Gastrocnemius medialis (tissue), 4 donors: ENCODE data around the gene C1GALT1. TPM values are rescaled to one million over a fixed set of nuclear protein-coding genes. Genes with fewer than 3 reads are reported as not detected.
"Not testable (repeated sequence)": the region's sequence is repeated elsewhere in the genome, so short reads cannot be mapped to it uniquely, and the experiment has no call there.

Experiments
- ATAC-seq, 2 donors: fragments of 150-250 bp; one replicate each; pipeline ENCODE4 v1.9.1; 2016
- DNase-seq, 2 donors: peaks; one replicate each; pipeline ENCODE4 v3.0.0-alpha.2; 2019
- H3K27ac ChIP-seq, 4 donors: fragments of 200-600 bp; sonication (generic); 1 replicate in 1 of 4; 2 replicates in 3 of 4; pipeline ENCODE4 v1.5.1; 2016 to 2018; ENCODE audit warnings: mild to moderate bottlenecking in 2 of 4, moderate library complexity in 1 of 4
- H3K27me3 ChIP-seq, 3 donors: fragments of 200-600 bp; sonication (generic) in 2 of 3; 1 replicate in 1 of 3; 2 replicates in 2 of 3; pipeline versions ENCODE4 v1.5.1 to v1.6.0; 2016 to 2019; ENCODE audit warnings: mild to moderate bottlenecking in 1 of 3, moderate library complexity in 1 of 3
- H3K36me3 ChIP-seq, 2 donors: fragments of 200-600 bp; sonication (generic) in 1 of 2; one replicate each; pipeline ENCODE4 v1.5.1; 2017 to 2018
- H3K4me1 ChIP-seq, 2 donors: fragments of 200-600 bp; sonication (generic) in 1 of 2; one replicate each; pipeline ENCODE4 v1.5.1; 2016 to 2017; ENCODE audit warnings: mild to moderate bottlenecking in 2 of 2
- H3K4me3 ChIP-seq, 4 donors: fragments of 200-600 bp; sonication (generic) in 3 of 4; 1 replicate in 1 of 4; 2 replicates in 3 of 4; pipeline ENCODE4 v1.5.1; 2016 to 2019; ENCODE audit warnings: mild to moderate bottlenecking in 2 of 4
- H3K9me3 ChIP-seq, 3 donors: fragments of 200-600 bp; sonication (generic) in 2 of 3; 1 replicate in 1 of 3; 2 replicates in 2 of 3; pipeline ENCODE4 v1.5.1; 2016 to 2019
- CTCF ChIP-seq, 5 experiments: fragments of 450-650 bp in 3 of 5; fragments of 200-600 bp in 2 of 5; sonication (generic) in 2 of 5; IDR thresholded peaks in 4 of 5; conservative IDR thresholded peaks in 1 of 5; 1 replicate in 4 of 5; 2 replicates in 1 of 5; pipeline ENCODE4 v1.5.1; 2016 to 2019; ENCODE audit warnings: antibody characterized with exemption in 5 of 5, mild to moderate bottlenecking in 3 of 5, moderate library complexity in 3 of 5
- POLR2A ChIP-seq, 2 donors: fragments of 450-650 bp; IDR thresholded peaks; one replicate each; pipeline ENCODE4 v1.6.1; 2017; ENCODE audit warnings: antibody characterized with exemption in 2 of 2, mild to moderate bottlenecking in 2 of 2, moderate library complexity in 2 of 2
- in situ Hi-C, 4 donors: fragments of 200-750 bp; cut with MboI; loops; one replicate each; pipeline versions ENCODE4 v1.15.0 to v1.8.0; 2017; ENCODE audit warnings: low sequenced_read_pairs in 4 of 4
- intact Hi-C: fragments of 100-400 bp; cut with DNase I; formaldehyde crosslinking; loops from one replicate; pipeline ENCODE4 v1.15.1; 2023; ENCODE audit warnings: low total_unique reads
- total RNA-seq, 4 donors: library from RNA; depleted of rRNA; stranded (reverse); fragments of >200 nt; gene quantifications; one replicate each; pipeline versions ENCODE4 v1.1.0 to v1.2.3, GENCODE V29; 2016

C1GALT1 gene
- total RNA-seq, 4 donors from 2014 or later = 16.1 to 40.8 (median 27.5) TPM

GRCh38 chr7:7148798-7149481, 33.4 kb upstream of the C1GALT1 start:
- in situ Hi-C loops = no loop called here
- no peak for ATAC-seq

GRCh38 chr7:7151285-7151684, 31.1 kb upstream of the C1GALT1 start:
- Histone ChIP-seq H3K27ac (no peak overlapping the region), H3K4me1 (no peaks in the 10 kb centered on the region), H3K4me3 (no peak overlapping the region), H3K27me3 (no peaks in the 10 kb centered on the region), H3K9me3 (no peaks in the 10 kb centered on the region), H3K36me3 (no peaks in the 10 kb centered on the region)
- intact Hi-C loops = no loop called here
- in situ Hi-C loops = no loop called here
- ATAC-seq = no peak
- no peak for DNase-seq
- TF ChIP-seq CTCF (IDR thresholded peaks at IDR 0.05 in 4 of 5, conservative IDR thresholded peaks at IDR 0.05 in 1 of 5) (no peak), POLR2A (IDR thresholded peaks at IDR 0.05) (no peak)

More at GRCh38 chr7:7148798-7149481, 33.4 kb upstream of the C1GALT1 start:
- Histone ChIP-seq H3K27me3 (no peaks in the 10 kb centered on the region), H3K9me3 (no peaks in the 10 kb centered on the region), H3K4me3 (no peak overlapping the region), H3K4me1 (no peaks in the 10 kb centered on the region), H3K27ac (no peak overlapping the region), H3K36me3 (no peaks in the 10 kb centered on the region)
- no peak for TF ChIP-seq POLR2A (IDR thresholded peaks at IDR 0.05)
- TF ChIP-seq CTCF (IDR thresholded peaks at IDR 0.05 in 4 of 5, conservative IDR thresholded peaks at IDR 0.05 in 1 of 5) = no peak
- no peak for DNase-seq
- intact Hi-C loops = no loop called here

GRCh38 chr7:7151865-7152264, 30.5 kb upstream of the C1GALT1 start:
- no peaks in the 10 kb centered on the region for H3K27me3 ChIP-seq
- no peaks in the 10 kb centered on the region for H3K9me3 ChIP-seq
- H3K27ac ChIP-seq = no peak overlapping the region
- no peaks in the 10 kb centered on the region for H3K4me1 ChIP-seq
- H3K4me3 ChIP-seq = no peak overlapping the region
- H3K36me3 ChIP-seq = no peaks in the 10 kb centered on the region
- no peak for DNase-seq
- ATAC-seq = no peak
- in situ Hi-C loops = no loop called here
- intact Hi-C loops = no loop called here
- TF ChIP-seq POLR2A (IDR thresholded peaks at IDR 0.05) = no peak
- TF ChIP-seq CTCF (IDR thresholded peaks at IDR 0.05 in 4 of 5, conservative IDR thresholded peaks at IDR 0.05 in 1 of 5) = no peak

GRCh38 chr7:7152315-7152714, 30.0 kb upstream of the C1GALT1 start:
- intact Hi-C loops = no loop called here
- H3K4me3 ChIP-seq = no peak overlapping the region
- H3K27me3 ChIP-seq = no peaks in the 10 kb centered on the region
- no peak for TF ChIP-seq CTCF (IDR thresholded peaks at IDR 0.05 in 4 of 5, conservative IDR thresholded peaks at IDR 0.05 in 1 of 5)
- TF ChIP-seq POLR2A (IDR thresholded peaks at IDR 0.05) = no peak
- DNase-seq (no peak), ATAC-seq (no peak)
- no peaks in the 10 kb centered on the region for H3K36me3 ChIP-seq
- H3K27ac ChIP-seq = no peak overlapping the region
- in situ Hi-C loops = no loop called here
- no peaks in the 10 kb centered on the region for H3K4me1 ChIP-seq
- H3K9me3 ChIP-seq = no peaks in the 10 kb centered on the region

GRCh38 chr7:7154355-7154754, 28.0 kb upstream of the C1GALT1 start:
- intact Hi-C loops, in situ Hi-C loops, H3K27ac ChIP-seq, H3K4me1 ChIP-seq, DNase-seq, H3K27me3 ChIP-seq, H3K9me3 ChIP-seq, ATAC-seq, H3K4me3 ChIP-seq, H3K36me3 ChIP-seq: not testable (repeated sequence)
